ENCODE results near the gene PDGFD.

The PDGFD gene

DNA sequence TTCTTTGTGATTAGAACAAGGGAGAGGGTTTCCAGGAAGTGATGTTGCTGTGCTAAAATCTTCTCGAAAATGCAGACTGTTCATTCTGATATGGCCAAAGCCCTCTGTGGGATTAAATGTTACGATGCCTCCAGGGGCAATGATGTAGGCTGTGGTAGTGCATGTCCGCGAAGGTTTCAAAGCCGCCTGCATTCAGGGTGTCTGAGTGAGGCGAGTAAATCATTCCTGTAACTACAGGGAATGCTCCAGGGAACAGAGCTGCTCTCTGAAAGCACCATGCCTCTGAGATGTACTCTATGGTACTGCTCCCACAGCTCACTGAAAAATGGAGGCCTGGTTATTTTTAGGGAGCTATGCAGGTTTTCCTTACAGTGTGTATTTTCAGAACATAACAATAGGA, 21.2 kb downstream of the PDGFD start:
- DNase-seq, result no peak

DNA sequence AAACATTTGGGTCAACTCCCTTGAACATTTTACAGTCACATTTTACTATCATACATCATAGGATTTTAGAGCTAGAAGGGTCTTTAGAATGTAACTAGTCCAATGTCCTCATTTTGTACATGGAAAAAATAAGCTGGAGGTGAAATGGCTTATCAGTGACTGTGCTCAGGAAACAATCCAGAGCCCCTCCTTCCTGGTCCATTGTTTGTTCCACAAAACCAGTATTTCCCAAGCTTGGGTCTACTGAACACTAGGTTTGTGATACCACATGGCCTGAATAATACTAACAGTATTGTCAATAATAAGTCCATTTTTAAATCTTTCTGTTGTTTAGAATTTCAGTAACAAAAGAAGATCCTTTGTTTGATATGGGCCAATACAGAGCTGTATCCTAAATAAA, 27.1 kb downstream of the PDGFD start:
- no peak for DNase-seq

DNA sequence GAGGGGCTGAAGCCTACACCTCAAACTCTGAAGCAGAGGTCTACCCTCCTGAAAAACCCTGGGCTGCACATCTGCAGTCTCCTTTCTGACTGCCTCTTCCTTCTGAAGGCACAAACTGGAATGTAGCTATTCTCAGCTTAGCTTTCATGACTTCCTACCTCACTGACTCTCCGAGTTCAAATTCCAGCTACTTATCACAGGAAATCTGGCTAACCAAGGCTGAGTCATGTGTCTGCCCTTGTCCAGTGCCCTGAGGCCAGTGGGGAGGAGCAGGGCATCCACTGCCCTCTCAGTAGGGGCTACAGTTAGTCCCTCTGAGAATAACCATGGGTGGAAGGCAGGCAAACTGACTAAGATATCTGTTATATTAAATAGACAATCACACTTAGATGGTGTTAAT, 29.2 kb downstream of the PDGFD start:
- DNase-seq, result no peak

DNA sequence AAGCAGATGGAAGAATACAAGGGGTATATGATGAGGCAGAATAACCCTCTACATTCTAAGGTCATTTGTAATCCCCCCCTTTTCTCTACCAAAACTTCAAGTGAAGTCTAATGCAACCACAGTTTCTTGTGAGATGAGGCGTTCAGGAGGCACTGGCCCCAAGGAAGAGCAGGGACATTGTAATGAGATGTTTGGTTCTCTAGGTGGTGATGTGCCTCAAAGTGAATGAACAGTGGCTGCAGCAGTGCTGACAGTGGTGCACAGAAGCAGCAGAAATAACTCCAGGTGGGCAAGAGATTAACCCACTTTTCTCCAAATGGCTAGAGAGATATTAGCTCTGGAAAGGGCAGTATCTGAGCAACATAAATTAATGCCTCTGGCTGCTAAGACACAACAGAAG, 33.8 kb downstream of the PDGFD start:
- DNase-seq, result no peak

DNA sequence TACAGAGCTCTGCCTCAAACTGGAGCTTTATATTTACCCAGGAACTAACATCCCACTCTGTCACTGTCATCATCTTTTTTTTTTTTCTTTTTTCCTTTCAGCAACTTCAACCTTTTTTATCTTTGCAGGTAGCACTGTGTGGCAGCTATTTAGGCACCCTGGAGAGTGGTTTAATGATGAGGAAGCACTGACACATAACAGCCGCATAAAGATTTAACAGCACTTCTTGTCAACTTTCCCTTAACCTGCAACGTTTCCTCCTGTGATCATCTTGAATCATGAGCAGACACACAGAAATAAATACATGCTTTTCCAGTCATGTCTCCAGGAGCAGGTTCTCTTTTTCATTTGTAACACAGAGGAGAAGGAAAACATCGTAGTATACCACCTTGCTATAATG, 34.8 kb downstream of the PDGFD start:
- DNase-seq, result no peak

DNA sequence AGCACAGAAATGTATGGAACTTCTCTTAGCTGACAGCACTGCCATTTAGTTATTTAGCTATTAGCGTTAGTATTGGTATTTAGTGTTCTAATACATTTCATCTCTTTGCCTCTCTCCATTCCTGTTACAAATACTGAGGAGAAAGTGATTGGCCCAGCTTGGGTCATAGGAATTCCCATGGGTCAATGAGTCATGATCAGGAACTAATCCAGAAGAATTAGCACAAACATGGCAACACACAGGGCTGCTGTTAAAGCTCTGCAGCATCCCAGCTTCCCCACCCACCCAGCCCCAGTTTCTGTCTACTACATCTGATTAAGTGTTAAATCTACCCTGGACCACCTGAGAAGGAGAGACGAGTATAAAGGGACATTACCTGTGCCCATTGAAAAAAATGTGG, 36.1 kb downstream of the PDGFD start:
- no peak for DNase-seq

DNA sequence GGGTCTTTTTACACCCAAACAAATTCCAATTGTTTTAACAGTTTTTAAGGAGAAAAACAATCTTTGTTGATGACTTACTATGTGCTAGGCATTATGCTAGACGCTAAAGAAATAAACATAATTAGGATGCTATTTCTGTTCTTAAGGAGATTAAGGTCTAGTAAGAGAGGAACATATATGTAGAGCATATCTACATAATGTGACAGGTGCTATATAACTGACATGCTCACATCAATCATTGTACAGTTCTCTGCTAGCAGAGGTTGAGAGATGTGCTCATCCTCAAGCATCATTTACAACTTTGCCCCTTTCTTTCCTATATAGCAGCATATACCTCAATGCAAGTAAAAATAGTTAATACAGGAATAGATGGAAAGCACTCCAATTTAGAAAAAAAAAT, 37.5 kb downstream of the PDGFD start:
- DNase-seq, result no peak

DNA sequence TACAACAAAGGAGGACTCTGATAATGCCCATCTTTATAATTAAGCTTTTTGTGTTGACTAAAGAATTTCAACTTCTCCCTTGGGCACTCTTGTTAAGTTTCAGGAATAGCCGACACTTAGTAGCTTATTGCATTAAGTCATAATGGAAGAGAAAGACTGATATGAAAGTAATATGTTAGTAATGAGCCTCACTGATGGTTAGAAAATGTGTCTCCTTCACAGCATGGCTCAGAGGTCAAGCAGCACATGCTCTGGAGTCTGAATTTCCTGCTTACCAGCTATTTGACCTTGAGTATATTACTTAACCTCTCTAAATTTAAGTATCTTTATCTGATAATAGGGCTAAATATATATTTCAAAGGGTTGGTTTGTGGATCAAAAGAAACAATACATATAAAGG, 39.0 kb downstream of the PDGFD start:
- DNase-seq, result no peak

DNA sequence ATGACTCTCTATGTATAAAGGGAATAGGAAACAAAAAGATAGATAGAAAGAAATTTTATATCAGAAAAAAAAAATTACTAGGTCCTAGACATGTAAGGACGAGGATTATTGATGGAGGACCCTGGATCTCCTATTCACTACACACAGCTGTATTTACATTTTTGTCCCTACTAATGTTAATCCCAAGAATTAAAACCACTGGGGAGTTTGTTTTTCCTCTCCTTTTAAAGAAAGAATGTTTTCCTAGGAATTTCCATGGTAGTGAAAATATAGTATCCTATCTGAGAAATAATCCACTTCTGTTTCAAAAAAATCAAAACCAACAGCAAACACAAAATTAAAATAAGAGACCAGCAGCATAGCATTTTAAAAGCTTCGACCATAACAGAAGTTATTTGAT, 41.1 kb downstream of the PDGFD start:
- no peak for DNase-seq

DNA sequence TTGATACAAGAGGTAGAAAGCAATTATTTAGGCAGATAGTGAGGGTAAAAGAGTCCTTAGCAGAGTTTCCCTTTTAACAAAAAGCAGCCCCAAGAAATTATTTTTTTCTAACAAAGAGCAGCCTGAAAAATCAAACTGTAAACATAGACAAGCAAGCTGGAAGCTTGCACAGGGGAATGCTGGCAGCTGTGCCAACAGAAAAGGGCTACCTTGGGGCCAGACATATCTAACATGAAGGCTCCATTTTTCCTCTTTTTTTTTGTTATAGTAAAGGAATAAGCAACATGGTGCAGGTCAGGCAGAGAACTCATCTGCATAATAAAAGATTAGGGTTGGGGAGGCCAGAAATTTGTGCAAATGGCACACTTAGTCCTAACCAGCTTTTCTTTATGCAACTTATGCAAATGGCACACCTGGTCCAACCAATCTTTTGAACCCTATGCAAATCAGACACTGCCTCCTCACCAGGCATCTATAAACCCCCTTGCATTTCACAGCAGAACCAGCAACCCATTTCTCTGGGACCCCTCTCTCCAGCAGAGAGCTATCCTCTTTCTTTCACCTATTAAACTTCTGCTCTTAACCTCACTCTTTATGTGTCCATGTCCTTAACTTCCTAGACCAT, 41.8 kb downstream of the PDGFD start:
- no peak for DNase-seq

DNA sequence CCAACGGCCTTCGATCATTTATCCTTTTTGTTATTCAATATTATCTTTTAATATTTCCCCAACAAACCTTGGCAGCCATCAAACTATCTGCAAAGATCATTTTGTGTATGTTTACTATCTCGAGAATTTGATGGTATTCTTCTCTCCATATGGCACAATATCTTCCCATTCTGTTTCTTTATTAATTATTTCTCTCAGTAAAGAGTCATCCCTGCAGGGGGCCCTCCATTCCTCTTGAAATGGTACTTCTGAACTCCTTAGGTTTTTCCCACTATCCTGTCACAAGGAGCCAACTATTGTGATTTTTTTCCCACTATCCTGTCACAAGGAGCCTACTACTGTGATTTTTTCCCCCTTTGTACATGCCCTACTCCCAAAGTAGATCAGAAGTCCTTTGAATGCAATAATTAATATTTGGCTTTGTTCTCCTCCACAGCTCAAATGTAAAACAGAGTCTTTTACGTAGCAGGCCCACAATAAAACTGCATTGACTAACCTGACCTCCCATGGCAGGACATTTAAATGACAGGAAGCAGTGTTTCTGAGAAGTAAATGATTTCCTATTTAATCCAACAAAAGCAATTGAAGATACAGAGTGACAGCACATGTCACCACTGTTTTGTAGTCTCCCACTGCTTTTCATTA, 43.3 kb downstream of the PDGFD start:
- no peak for DNase-seq

DNA sequence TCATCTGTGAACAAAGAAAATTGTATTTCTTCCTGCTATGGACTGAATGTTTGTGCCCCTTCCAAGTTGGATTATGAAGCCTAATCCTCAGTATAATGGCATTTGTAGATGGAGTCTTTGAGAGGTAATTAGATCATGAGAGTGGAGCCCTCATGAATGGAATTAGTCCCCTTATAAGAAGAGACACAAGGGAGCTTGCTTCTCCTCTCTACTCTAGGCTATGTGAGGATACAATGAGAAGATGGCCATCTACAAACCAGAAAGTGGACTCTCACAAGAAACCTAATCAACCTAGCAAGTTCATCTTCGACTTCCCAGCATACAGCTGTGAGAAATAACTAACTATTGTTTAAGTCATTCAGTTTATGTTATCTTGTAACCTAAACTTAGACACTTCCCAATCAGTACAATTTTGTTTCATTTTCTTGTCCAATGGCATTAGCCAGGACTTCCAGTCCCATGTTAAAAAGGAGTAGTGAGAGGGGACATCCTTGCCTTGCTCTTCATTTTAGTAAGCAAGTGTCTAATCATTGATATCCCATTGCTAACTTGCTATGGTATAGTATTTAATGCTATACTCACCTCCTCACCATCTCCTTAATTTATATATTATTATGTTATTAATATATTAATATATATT, 45.7 kb downstream of the PDGFD start:
- DNase-seq, result no peak

DNA sequence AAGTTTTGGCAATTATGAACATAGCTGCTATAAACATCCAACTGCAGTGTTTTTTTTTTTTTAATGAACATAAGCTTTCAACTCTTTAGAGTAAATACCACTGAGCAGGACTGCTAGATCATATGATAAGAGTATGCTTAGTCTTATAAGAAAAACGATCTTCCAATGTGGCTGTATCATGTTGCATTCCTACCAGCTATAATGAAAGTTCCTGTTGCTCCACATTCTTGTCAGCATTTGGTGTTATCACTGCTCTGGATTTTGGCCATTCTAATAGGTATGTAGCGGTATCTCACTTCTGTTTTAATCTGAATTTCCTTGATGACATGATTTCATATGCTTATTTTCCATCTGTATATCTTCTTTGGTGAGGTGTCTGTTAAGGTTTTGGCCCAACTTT, 50.4 kb downstream of the PDGFD start:
- DNase-seq, result no peak

DNA sequence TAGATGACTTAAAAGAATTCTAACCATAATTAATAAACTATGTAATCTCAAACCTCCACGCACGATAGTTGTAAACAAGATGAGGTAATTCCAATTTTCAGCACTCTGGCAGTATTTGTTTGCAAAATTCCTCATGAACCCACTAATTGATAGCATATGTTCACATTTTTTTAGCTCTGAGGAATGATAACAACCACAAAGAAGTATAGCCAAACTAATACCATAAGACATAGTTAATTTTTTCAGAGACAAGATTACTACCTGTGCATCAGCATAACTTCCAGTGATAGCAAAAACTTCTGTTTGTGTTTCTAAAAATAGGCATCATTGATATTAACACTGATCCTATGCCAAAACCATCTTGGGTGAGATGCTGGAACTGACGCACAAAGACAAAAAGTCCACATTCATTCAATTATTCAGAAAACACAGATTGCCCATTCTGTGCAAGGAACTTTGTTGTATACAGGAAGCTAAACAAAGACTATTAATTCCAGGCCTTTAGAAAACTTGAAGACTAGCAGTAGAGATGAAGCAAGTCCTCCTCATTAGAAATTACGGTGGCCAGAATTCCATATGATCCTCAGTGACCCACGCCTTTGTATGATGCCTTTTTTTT, 57.7 kb downstream of the PDGFD start:
- no peak for DNase-seq

DNA sequence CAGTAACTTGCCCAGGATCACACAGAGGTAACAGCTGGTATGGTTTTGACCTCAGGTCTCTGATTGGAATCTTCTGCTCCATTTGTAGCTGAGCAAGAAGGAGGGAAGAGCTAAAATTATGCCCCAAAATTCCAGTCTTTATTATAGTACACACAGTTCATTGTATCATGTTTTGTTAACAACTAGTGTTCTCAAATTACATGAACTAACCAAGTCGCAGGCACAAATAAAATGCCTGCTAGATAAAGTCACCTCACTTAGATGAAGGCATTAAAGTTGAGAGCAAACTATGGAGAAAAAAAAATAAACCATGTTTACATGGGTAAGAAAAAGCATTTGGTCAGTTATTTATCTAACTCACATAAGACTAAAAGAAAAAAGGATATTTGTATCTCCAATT, 58.8 kb downstream of the PDGFD start:
- no peak for DNase-seq

DNA sequence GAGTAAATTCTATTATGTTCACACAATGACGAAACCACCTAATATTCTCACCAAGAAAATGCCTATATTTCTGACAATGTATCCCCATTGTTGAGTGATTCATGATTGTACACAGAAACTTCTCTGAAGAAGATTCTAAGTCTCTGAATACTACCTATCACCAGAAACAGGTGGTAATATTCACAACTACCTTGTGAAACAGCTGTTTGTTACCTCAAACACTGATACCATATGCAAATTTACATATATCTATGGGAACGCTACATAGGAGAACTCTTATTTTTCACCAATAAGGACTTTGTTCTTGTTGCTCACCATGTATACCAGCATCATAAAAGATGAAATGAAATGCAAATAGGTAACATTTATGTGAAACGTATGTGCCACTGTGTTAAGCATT, 59.3 kb downstream of the PDGFD start:
- DNase-seq, result no peak

DNA sequence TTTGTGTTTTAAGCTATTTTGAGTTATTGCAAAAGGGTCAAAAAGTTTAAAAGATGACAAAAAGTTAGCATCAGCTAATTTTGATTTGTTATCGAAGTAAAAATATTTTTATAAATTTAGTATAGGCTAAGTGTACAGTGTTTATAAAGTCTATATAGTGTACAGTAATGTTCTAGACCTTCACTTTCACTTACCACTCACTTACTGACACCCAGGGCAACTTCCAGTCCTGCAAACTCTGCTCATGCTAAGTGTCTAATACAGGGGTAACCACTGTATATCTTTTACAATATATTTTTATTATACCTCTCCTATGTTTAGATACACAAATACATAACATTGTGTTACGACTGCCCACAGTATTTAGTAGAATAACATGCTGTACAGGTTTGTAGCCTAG, 59.7 kb downstream of the PDGFD start:
- no peak for DNase-seq

DNA sequence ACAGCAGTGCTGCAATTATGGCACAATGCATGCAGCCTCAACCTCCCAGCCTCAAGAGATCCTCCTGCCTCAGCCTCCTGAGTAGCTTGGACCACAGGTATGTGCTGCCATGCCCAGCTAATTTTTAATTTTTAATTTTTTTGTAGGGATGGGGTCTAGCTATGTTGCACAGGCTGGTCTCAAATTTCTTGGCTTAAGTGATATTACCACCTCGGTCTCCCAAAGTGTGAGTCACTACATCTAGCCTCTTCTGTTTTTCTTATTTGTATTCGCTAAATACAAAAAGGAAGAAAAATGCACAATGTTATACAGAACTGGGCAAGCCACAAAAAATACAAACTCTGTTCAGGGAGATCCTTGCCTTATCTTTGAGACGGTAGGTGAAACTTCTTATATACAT, 65.4 kb downstream of the PDGFD start:
- no peak for DNase-seq

DNA sequence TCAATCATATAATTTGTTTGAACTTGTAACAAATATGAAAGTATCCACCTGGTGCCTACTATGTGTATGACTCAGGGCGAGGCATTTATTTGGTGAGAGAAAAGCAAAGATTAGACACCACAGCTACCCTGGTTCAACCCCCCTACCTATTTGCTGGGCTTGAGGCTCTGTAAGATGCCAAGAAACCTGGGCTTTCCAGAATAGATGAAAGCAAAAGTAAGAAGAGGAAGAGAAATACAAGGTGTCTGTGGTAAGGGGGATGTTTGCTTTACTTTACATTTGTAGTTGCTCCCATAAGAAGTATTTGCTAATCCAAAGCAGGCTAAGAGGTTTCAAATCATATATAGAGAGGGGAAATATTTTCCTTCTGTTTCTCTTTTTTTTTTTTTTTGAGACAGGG, 65.8 kb downstream of the PDGFD start:
- no peak for DNase-seq

DNA sequence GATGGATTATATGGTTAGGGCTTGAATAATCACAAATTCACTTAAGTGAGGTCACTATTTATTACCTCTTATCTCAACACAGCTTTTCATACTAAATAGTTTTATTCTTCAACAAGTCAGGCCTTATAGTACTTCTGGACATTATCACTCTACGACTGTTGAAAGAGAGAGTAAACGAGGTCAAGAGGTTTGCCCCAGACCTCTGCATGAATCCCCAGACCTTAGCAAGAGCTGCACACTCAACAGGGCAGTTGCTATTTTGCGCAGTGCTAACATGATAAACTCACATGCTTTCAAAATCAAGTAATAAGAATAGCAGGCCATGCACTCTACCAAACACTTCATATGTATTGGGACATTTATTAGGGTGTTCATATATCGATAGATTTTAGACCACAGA, 67.0 kb downstream of the PDGFD start:
- no peak for DNase-seq

DNA sequence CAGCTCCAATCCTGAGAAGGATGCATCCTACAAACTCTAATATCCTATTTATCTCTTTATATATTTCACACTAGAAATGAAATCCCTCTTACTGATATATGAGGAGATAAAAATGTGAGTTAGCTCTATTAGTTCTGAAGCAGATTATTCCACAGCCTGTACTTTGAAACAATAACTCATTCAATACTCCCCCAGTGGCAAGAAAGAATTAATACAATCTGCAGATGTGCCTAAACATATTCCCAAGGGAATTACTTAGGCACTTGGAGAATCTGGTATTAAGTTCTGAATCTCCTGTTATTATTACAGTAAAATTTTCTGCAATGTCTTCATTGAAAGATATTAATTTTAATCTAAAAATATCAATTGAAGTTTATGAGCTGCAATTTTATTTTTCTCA, 68.2 kb downstream of the PDGFD start:
- no peak for DNase-seq

DNA sequence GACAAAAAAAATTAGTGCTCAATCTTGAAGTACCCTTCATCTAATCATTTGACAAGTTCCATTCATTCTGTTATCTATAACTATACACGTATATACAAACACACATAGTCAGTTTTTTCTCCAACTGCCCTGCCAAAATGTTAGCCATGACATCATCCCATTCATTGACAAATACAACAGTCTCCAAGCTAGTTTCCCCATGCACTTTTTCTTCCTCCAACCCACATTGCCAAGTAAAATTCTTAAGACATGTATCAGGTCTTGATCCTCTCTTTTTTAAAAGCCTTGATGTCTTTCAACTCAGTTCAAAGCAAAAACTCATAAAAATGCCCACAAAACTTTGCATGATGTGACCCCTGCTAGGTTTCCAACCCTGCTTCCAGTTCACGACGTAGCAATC, 69.4 kb downstream of the PDGFD start:
- no peak for DNase-seq

DNA sequence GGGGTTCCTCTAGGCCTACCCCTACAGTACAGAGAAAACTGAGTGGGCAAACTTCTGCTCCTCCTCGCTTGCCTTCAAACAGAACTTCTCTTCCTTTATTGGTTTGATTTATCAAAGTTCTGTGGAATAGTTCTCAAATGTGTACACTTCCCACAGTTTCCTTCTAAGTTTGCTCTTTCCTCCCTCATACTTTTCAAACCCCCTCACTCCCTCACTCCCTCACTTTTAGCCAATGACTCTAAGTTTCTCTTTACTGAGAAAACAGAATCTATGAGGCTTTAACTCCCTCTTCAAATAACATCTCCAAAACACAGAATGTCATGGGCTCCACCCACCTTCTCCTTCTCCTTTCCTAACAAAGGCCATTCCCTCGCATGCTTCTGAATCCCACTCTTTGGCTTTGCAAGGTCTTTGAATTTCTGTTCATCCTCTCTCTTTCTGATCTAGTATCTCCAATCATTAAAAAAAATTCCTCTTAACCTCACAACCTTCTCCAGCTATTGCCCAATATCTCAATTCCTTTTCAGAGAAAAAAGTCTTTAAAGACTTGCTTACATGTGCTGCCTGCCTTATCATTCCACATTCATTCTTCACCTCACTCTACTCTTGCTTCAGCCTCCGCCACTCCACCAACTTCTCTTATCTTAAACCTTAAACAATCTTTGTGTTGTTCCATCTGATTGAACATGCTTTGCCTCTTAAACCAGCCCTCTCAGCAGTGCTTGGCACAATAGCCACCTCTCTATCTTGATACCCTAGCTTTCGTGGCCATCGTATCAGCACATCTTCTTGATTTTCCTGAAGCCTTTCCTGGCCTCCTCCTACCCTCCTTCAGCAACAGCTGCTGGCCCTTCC, 70.3 kb downstream of the PDGFD start:
- no peak for DNase-seq
